ENCODE results near the gene KRT33A. TPM values are rescaled to one million over a fixed set of nuclear protein-coding genes. Genes with fewer than 3 reads are reported as not detected.

The KRT33A gene
- total and polyA plus RNA-seq, 2 experiments from 2014 or later = not detected

DNA sequence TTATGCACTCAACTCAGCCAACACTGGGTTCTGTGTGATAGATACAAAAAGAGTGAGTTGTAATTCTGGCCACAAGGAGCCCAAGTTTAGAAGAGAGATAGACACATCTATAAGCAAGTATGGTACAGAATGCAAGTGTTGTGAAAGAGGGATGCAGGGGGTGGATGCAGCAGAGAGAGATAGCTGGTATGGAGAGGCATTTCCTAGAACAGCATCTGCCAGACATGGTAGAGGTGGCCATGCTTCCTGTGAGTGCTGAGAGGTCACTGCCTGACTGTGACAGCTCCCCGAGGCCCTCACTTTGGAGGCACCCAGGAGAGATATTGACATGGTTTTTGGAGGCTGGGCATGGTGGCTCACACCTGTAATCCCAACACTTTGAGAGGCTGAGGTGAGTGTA, 39.5 kb downstream of the KRT33A start (continued):
- TF ChIP-seq, protein P1, sequence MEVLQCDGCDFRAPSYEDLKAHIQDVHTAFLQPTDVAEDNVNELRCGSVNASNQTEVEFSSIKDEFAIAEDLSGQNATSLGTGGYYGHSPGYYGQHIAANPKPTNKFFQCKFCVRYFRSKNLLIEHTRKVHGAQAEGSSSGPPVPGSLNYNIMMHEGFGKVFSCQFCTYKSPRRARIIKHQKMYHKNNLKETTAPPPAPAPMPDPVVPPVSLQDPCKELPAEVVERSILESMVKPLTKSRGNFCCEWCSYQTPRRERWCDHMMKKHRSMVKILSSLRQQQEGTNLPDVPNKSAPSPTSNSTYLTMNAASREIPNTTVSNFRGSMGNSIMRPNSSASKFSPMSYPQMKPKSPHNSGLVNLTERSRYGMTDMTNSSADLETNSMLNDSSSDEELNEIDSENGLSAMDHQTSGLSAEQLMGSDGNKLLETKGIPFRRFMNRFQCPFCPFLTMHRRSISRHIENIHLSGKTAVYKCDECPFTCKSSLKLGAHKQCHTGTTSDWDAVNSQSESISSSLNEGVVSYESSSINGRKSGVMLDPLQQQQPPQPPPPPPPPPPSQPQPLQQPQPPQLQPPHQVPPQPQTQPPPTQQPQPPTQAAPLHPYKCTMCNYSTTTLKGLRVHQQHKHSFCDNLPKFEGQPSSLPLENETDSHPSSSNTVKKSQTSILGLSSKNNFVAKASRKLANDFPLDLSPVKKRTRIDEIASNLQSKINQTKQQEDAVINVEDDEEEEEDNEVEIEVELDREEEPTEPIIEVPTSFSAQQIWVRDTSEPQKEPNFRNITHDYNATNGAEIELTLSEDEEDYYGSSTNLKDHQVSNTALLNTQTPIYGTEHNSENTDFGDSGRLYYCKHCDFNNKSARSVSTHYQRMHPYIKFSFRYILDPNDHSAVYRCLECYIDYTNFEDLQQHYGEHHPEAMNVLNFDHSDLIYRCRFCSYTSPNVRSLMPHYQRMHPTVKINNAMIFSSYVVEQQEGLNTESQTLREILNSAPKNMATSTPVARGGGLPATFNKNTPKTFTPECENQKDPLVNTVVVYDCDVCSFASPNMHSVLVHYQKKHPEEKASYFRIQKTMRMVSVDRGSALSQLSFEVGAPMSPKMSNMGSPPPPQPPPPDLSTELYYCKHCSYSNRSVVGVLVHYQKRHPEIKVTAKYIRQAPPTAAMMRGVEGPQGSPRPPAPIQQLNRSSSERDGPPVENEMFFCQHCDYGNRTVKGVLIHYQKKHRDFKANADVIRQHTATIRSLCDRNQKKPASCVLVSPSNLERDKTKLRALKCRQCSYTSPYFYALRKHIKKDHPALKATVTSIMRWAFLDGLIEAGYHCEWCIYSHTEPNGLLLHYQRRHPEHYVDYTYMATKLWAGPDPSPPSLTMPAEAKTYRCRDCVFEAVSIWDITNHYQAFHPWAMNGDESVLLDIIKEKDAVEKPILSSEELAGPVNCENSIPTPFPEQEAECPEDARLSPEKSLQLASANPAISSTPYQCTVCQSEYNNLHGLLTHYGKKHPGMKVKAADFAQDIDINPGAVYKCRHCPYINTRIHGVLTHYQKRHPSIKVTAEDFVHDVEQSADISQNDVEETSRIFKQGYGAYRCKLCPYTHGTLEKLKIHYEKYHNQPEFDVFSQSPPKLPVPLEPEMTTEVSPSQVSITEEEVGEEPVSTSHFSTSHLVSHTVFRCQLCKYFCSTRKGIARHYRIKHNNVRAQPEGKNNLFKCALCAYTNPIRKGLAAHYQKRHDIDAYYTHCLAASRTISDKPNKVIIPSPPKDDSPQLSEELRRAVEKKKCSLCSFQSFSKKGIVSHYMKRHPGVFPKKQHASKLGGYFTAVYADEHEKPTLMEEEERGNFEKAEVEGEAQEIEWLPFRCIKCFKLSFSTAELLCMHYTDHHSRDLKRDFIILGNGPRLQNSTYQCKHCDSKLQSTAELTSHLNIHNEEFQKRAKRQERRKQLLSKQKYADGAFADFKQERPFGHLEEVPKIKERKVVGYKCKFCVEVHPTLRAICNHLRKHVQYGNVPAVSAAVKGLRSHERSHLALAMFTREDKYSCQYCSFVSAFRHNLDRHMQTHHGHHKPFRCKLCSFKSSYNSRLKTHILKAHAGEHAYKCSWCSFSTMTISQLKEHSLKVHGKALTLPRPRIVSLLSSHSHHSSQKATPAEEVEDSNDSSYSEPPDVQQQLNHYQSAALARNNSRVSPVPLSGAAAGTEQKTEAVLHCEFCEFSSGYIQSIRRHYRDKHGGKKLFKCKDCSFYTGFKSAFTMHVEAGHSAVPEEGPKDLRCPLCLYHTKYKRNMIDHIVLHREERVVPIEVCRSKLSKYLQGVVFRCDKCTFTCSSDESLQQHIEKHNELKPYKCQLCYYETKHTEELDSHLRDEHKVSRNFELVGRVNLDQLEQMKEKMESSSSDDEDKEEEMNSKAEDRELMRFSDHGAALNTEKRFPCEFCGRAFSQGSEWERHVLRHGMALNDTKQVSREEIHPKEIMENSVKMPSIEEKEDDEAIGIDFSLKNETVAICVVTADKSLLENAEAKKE (CRISPR knock-in tag; IDR thresholded peaks at IDR 0.05) = no peak
- TF ChIP-seq EZH2phosphoT487 (IDR thresholded peaks at IDR 0.05; ENCODE audit: unreplicated experiment) = no peak
- no peak for TF ChIP-seq CREB1 (CRISPR knock-in tag; IDR thresholded peaks at IDR 0.05; ENCODE audit: low read depth)
- TF ChIP-seq ZNF114 (CRISPR knock-in tag; IDR thresholded peaks at IDR 0.05) = no peak
- TF ChIP-seq, protein P2, sequence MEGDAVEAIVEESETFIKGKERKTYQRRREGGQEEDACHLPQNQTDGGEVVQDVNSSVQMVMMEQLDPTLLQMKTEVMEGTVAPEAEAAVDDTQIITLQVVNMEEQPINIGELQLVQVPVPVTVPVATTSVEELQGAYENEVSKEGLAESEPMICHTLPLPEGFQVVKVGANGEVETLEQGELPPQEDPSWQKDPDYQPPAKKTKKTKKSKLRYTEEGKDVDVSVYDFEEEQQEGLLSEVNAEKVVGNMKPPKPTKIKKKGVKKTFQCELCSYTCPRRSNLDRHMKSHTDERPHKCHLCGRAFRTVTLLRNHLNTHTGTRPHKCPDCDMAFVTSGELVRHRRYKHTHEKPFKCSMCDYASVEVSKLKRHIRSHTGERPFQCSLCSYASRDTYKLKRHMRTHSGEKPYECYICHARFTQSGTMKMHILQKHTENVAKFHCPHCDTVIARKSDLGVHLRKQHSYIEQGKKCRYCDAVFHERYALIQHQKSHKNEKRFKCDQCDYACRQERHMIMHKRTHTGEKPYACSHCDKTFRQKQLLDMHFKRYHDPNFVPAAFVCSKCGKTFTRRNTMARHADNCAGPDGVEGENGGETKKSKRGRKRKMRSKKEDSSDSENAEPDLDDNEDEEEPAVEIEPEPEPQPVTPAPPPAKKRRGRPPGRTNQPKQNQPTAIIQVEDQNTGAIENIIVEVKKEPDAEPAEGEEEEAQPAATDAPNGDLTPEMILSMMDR (conservative IDR thresholded peaks at IDR 0.05; ENCODE audit: low read depth in 2 of 2) = no peak

DNA sequence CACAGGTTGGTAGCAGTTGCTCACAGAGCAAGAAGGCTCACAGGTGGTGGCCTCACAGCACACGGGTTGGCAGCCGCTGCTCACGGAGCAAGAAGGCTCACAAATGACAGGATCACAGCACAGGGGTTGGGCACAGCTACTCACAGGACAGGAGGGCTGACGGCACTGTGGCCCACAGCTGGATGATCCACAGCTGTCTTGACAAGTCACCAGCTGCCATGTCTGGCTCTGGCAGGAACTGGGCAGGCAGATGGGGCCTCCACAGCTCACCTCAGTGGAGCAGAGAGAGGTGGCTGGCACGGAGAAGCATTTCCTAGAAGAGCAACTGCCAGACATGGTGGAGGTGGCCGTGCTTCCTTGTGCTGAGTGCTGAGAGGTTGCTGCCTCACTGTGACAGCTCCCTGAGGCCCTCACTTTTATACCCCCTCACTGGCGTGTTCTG, 41.7 kb downstream of the KRT33A start, which contains the start of gene KRTAP16-1:
TSS of gene KRTAP16-1 (minus strand) at position 392 of the 442 bp plus-strand sequence. CDS start at position 336, 56 bp downstream.
- Mint-ChIP-seq H3K36me3 (ENCODE audit: low read depth) (no peaks in the 10 kb centered on the region), H3K4me1 (no peaks in the 10 kb centered on the region; the same call in 2 of the 3 replicates), H3K4me3 (no peak within 1 kb of the TSS), H3K27me3 (ENCODE audit: insufficient read depth, low read depth, poor library complexity) (peaks cover 6% of the 10 kb centered on the region), H3K27ac (no peak within 1 kb of the TSS), H3K9me3 (peaks cover 2% of the 10 kb centered on the region; the same call in 1 of the 3 replicates)
- Histone ChIP-seq H3K79me2 (replicated peaks; ENCODE audit: insufficient read depth) (no peaks in the 10 kb centered on the region), H3K27ac (ENCODE audit: low read depth) (no peak within 1 kb of the TSS), H3K4me2 (no peak within 1 kb of the TSS), H3K4me1 (ENCODE audit: insufficient read depth) (no peaks in the 10 kb centered on the region), H4K20me1 (replicated peaks; ENCODE audit: insufficient read depth) (no peaks in the 10 kb centered on the region), H3K9me2 (ENCODE audit: insufficient read depth) (no peaks in the 10 kb centered on the region), H3K36me3 (ENCODE audit: insufficient read depth) (no peaks in the 10 kb centered on the region), H3F3A (replicated peaks; ENCODE audit: low read depth) (no peaks in the 10 kb centered on the region), H3K4me3 (no peak within 1 kb of the TSS), H2AFZ (no peak within 1 kb of the TSS), H3K27me3 (ENCODE audit: insufficient read depth) (no peaks in the 10 kb centered on the region)
- TF ChIP-seq CREB1 (CRISPR knock-in tag; IDR thresholded peaks at IDR 0.05; ENCODE audit: low read depth) (no peak), ZNF331 (CRISPR knock-in tag; IDR thresholded peaks at IDR 0.05; ENCODE audit: low read depth) (no peak)
- DNase-seq (ENCODE audit: low spot score) (no peak), ATAC-seq (no peak)

All from GM23338 (cell line).